Measurements from ENCODE around the gene FRMD4A.
"Not testable (repeated sequence)": the region's sequence is repeated elsewhere in the genome, so short reads cannot be mapped to it uniquely, and the experiment has no call there.

The FRMD4A gene

DNA sequence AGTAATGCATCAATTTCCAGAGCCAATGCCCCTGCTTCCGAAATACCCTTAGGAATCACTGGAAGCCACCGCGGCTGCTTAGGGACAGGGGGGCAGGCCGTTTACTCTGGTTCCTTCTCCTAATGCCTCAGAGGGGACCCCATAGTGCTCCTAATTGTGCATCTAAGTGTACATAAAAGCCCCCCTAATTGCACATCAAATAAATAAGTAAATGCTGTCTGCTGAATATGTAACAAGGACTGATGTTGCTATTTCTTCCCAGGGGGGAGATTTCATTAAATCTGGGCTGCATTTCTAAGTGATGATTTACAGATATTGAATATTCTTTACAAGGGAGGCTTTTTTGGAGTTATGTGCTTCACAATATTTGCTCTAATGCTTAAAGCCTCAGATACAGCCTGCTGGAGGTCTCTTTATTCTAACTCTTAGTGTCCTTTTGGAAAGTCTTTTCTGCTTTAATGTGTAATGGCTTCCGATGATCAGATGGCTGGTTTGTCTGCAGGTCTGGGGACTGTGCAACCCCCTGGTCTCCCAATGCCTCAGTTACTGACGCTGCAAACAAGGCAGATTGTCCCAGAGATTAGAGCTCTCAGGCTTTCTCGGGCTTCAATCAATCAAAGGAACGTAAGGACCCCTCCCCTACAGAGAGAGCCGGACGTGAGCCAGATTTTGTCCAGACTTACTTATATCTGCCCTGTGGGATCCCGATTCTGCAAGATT lies 601.0 kb downstream of the FRMD4A start:
- no peak for DNase-seq

DNA sequence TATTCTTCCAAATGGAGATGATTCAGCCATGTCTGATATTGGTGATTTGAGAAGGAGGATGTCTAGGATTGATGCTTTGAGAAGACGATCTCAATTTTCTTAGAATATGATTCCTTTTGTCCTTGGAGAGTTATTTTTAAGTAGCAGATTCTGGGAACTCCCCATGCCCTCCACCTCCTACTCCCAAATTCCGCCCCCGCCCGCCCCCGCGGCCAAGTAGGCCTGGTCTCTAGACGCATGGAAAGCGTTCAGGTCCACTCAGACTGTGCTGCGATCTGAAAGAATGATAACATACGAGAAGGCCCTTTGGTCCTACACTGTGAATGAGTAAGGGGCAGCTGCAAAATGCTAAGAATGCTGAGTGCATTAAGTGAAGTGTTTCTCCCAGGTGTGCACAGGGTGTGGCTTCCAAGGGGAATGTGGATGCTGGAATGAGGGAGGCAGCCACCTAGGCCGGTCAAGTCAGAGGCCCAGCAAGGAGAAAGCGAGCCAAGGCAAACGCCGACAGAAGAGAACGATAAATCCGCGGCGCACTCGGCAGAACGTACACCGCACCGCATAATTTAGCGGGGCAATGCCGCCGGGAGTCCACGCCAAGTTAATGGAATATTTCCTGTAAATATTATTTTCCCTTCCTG lies 601.7 kb downstream of the FRMD4A start:
- DNase-seq: no peak

DNA sequence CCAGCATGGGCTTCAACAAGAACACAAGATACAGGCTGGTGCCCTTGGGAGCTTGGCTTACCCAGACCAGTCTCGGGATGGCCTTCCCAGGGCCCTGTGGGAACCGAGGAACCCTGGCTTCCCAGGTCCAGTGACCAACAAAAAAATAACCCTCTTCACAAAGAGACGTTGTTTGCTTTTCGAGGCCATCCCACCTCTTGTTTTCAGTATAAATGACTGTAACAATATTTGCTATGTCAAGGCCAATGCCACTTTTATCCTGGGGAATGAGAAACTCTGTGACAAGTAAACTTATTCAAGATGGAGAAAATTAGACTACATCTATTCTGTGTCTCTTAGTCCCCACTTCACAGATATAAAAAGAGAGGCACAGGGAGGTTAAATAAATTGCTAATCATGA lies 605.1 kb downstream of the FRMD4A start:
- DNase-seq: no peak

- DNase-seq: no peak
Measured at GRCh38 chr10:13724484-13724883, 606.2 kb downstream of the FRMD4A start.

DNA sequence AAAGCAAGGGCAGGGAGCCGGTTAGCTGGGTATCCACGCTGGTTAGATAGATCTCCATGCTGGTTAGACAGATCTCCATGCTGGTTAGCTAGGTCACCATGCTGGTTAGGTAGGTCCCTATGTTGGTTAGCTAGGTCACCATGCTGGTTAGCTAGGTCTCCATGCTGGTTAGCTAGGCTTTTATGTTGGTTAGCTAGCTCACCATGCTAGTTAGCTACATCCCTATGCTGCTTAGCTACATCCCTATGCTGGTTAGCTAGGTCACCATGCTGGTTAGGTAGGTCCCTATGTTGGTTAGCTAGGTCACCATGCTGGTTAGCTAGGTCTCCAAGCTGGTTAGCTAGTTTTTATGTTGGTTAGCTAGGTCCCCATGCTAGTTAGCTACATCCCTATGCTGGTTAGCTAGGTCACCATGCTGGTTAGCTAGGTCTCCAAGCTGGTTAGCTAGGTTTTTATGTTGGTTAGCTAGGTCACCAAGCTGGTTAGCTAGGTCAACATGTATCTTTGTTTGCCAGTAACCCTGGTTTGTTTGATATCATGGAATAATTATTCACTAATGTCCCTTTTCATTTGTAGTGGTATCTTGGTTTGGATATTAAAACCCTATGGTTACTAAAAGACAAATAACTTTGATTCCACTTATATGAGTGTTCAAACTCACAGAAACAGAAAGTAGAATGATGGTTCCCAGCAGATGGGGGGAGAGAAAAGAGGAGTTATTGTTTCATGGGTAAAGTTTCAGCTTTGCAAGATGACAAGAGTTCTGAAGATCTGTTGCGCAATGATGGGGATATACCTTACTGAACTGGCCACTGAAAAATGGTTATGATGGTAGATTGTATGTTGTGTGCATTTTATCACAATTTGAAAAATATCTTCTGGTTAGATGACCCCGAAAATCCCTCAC lies 607.7 kb downstream of the FRMD4A start:
- no peak for DNase-seq

DNA sequence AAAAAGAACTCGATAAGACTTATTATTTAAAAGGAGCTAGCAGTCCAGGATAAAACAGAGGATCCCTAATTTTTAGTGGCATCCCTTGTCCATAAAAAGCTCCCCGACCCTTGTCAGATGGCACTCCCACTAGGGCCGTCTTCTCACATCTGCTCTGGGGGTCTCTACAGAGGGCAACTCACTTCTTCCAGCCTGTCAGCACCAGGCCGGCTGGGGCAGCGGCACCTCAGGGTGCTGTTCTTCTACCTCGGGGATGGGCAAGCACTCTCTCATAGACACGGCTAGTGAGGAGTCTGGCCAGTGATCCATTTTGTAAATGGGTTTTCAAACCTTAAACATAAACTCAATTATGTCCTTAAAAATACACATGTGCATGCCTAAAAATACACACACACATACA lies 609.2 kb downstream of the FRMD4A start:
- DNase-seq: no peak

DNA sequence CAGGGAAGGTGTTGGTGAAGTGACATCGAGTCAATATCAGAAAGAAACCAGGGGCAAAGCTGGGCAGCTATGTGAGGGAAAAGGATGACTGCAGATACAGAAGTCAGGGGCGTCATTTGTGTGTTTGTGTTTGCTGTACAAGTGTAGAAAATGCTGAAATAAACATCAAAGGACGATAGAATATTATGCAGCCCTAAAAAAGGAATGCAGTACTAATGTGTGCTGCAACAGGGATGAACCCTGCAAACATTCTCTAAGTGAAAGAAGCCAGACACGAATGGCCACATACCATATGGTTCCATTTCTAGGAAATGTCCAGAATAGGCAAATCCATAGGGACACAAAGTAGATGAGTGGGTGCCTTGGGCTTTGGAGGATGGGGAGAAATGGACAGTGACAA lies 610.0 kb downstream of the FRMD4A start:
- no peak for DNase-seq

DNA sequence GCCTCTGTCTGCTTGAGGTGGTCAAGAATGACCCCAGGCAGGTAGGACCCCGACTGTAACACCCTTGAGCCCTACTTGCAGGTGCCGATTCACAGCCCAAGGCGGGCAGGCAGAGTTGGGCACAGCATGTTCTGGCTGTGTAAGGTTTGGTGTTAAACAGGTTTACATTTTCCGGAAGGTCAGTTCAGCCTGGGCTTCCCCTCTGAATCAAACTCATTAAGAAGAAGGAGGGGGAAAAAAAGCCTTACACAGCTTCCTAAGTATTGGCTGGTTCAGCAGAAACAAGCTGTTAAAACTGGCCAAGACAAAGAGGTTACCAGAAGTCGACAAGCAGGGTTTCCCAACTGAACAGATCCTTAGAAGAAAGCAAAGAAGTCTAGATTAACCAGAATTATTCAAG lies 611.3 kb downstream of the FRMD4A start:
- DNase-seq: no peak

DNA sequence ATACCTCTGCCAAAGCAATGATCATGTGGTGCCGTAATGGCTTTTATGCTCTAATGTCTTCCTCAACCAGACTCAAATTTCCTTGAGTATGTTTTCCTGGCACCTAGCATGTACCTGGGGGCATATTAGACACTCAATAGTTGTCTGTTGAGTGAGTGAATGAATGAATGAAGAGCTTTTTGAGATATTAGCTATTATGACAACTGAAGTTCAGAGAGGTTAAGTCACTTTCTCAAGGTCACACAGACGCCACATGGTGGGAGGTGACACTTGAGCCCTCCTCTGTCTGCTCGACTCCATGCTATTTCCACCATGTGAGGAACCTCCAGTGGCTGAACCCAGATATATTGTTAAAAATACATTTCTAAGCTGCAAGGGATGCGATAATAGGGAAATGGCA lies 611.9 kb downstream of the FRMD4A start:
- no peak for DNase-seq

GRCh38 chr10:13717936-13718772 lies 612.6 kb downstream of the FRMD4A start:
- peak in 3 of 5 donors; percentile 14 to 20 (median 15) for DNase-seq

- no peak for DNase-seq
Measured at GRCh38 chr10:13717571-13717935, 613.2 kb downstream of the FRMD4A start.

- DNase-seq: no peak
Measured at GRCh38 chr10:13716081-13717071, 614.3 kb downstream of the FRMD4A start.

DNA sequence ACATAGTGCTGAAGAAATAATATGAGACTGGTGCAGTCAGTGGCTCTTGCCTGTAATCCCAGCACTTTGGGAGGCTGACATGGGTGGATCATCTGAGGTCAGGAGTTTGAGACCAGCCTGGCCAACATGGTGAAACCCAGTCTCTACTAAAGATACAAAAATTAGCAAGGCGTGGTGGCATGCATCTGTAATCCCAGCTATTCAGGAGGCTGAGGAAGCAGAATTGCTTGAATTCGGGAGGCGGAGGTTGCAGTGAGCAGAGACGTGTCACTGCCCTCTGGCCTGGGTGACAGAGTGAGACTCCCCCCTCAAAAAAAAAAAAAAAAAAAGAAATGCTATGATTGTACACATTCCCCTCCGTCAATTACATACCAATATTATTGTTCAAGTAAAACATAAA lies 615.1 kb downstream of the FRMD4A start:
- not testable (repeated sequence) for DNase-seq

DNA sequence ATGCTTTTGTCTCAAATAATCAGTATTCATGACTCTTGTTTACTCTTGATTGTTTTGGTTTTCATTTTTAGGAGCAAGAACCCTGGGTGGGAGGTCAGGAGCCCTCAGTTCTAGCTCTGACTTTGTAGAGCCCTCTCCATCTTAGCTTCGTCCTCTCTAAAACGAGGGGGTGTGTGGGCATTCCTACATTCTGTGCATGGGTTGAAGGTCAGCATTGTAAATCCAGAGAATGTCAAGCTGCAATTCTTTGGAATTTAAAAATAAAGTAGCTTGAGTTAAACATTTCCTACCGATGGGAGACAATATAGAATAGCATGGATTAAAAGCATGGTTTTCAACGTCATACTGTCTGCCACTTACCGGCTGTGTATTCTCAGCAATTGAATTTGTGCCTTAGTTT lies 615.6 kb downstream of the FRMD4A start:
- no peak for DNase-seq

DNA sequence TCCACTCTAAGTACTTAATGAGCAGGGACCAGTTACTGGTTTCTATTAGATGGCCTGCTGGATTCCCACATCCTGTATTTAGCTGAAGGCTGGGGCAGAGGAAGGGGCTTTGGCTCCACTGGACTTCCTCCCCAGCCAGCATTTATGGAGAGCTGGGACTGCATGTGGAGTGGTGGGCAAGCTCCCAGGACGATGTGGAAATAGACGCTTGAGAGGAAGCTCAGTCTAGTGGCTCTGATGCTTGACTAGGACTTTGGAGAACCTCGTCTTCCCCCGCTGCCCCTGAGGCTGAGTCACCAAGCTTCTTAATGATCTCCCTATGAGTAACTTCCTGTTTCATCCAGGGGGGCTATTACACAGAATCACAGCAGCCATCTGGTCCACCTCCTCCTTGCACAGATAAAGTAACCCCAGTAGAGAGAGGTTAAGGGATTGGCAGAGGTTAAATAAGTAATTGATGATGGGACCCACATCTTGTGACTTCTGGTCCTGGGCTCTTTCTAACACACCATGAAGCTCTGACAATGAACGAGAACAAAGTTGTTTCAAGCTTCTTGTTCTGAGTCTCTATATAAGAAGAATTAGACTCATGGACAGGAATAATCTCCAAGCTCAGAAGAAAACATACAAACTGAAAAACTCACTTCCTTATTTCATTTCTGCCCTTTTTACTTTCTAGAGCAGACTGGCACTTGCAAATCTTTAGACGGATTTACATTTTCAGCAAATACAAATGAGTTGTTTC lies 617.7 kb downstream of the FRMD4A start:
- DNase-seq: peak in 1 of 5 donors; percentile 20

- no peak for DNase-seq
Measured at GRCh38 chr10:13712476-13712836, 618.3 kb downstream of the FRMD4A start.

DNA sequence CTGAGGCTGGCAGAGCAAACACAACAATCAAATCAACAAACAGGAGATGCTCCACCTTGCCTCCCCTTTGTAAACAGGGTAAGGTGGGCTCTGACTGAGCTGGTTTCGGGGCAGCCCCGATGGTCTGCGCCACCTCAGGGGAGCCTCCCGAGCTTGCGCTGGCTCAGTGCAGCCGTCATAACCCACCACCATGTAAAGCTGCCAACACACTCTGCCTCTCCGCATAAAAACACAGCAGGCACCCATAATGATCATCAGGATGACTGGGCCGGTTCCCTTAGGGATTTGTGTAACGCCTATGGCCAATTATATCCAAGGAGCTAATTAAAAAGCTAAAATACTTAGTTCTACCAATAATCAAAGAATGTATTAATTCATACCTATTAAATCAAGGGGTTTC lies 619.4 kb downstream of the FRMD4A start:
- no peak for DNase-seq

DNA sequence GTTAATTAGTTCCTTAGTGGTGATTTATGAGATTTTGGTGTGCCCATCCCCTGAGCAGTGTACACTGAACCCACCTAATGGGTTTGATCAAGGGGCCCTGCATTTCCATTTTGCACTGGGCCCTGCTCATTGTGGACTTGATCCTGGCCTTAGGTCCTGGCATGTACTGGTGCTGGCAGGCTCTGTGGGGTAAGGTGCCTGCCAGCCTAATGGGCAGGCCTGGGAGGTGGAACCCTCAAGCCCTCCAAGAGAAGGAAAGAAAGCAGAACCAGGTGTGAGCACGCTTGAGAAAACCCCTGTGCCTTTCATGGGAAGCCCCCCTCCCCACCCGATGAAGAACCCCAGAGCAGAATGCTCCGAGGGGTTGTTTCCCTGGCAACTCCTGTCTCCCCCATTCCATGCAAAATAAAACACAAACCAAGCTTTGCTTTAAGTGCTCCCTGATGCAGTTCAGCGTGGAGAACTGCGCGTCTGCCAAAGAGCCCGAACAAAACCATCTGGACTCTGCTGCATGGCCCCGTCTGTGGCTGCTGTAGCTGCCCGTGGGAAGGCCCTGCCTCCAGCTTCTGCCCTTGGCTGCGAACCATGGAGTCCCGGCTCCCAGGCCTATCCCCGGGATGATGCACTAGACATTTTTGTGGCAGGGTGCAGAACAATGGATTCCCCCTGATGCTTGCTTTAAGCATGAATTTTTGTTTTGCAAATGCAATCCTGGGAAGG lies 620.6 kb downstream of the FRMD4A start:
- no peak for DNase-seq

GRCh38 chr10:13708256-13708990 lies 622.3 kb downstream of the FRMD4A start:
- DNase-seq: no peak

All from T-helper 1 cell (primary cell).